Smooth muscle cell (in vitro differentiated cells): ENCODE measurements around the gene ESYT3. TPM values are rescaled to one million over a fixed set of nuclear protein-coding genes. Genes with fewer than 3 reads are reported as not detected.

Experiments used
- DNase-seq: peaks from one replicate; lab custom pipeline; 2025; ENCODE audit not compliant: unreplicated experiment; lab: John Stamatoyannopoulos, UW
- H2AFZ ChIP-seq: fragments of 200-600 bp; sonication (generic); 2 replicates; pipeline ENCODE4 v1.6.0; 2016; ENCODE audit warnings: antibody characterized with exemption, low read depth, mild to moderate bottlenecking
- H3F3A ChIP-seq: fragments of 200-600 bp; sonication (generic); 2 replicates; pipeline ENCODE4 v1.6.0; 2017; ENCODE audit warnings: antibody characterized with exemption, low read depth
- H3K27ac ChIP-seq: fragments of 200-600 bp; sonication (generic); 2 replicates; pipeline ENCODE4 v1.5.1; 2016; ENCODE audit warnings: low read depth, mild to moderate bottlenecking
- H3K27me3 ChIP-seq: fragments of 200-600 bp; sonication (generic); 2 replicates; pipeline ENCODE4 v1.6.1; 2016; ENCODE audit warnings: low read depth, mild to moderate bottlenecking
- H3K36me3 ChIP-seq: fragments of 200-600 bp; sonication (generic); 2 replicates; pipeline ENCODE4 v1.5.1; 2016; ENCODE audit warnings: low read depth
- H3K4me1 ChIP-seq: fragments of 200-600 bp; sonication (generic); 2 replicates; pipeline ENCODE4 v1.5.1; 2016; ENCODE audit warnings: low read depth
- H3K4me2 ChIP-seq: fragments of 200-600 bp; sonication (generic); 2 replicates; pipeline ENCODE4 v1.6.0; 2016; ENCODE audit warnings: mild to moderate bottlenecking
- H3K4me3 ChIP-seq: fragments of 200-600 bp; sonication (generic); 2 replicates; pipeline ENCODE4 v1.5.1; 2016; ENCODE audit warnings: mild to moderate bottlenecking
- H3K79me2 ChIP-seq: fragments of 200-600 bp; sonication (generic); 2 replicates; pipeline ENCODE4 v1.6.0; 2016; ENCODE audit warnings: low read depth, mild to moderate bottlenecking
- H3K9ac ChIP-seq: fragments of 200-600 bp; sonication (generic); 2 replicates; pipeline ENCODE4 v1.6.0; 2016; ENCODE audit warnings: low read depth
- H3K9me3 ChIP-seq: fragments of 200-600 bp; sonication (generic); replicated peaks from 2 replicates; pipeline ENCODE4 v1.5.1; 2016; ENCODE audit warnings: low read depth
- H4K20me1 ChIP-seq: fragments of 200-600 bp; sonication (generic); 2 replicates; pipeline ENCODE4 v1.6.0; 2016; ENCODE audit warnings: low read depth
- CTCF ChIP-seq: fragments of 200-600 bp; sonication (generic); IDR thresholded peaks from 2 replicates; pipeline ENCODE4 v1.5.1; 2017; ENCODE audit warnings: borderline replicate concordance, mild to moderate bottlenecking, antibody characterized with exemption; ENCODE audit not compliant: insufficient read depth, poor library complexity, severe bottlenecking
- WGBS: methylation state at CpG from one replicate; pipeline ENCODE4 v1.1.7; 2016; ENCODE audit warnings: low lambda C conversion rate; 5-methylcytosine and 5-hydroxymethylcytosine counted together
- polyA plus RNA-seq: library from polyadenylated mRNA; unstranded; fragments of >200 nt; fragmentation: Nextera tagmentation; extraction: Ambion mirVana; gene quantifications from 2 replicates; pipeline ENCODE4 v1.2.1, GENCODE V29; 2016
- total RNA-seq: library from RNA; depleted of rRNA; stranded (reverse); fragments of >200 nt; gene quantifications from 2 replicates; pipeline ENCODE4 v1.2.3, GENCODE V29; 2014

Gene ESYT3
- total and polyA plus RNA-seq, 2 experiments from 2014 or later: 1.2 to 5.5 TPM

- Histone ChIP-seq H3K79me2 (no peaks in the 10 kb centered on the region), H3K27ac (no peak overlapping the region), H3K4me1 (no peaks in the 10 kb centered on the region), H2AFZ (no peak overlapping the region), H3F3A (no peaks in the 10 kb centered on the region), H3K4me3 (no peak overlapping the region), H3K4me2 (no peak overlapping the region), H3K36me3 (no peaks in the 10 kb centered on the region), H3K9ac (no peak overlapping the region), H3K9me3 (no peaks in the 10 kb centered on the region), H3K27me3 (no peaks in the 10 kb centered on the region), H4K20me1 (no peaks in the 10 kb centered on the region)
- no peak for DNase-seq
- 98% methylated on average over 3 of the region's 3 CpGs for WGBS
- no peak for TF ChIP-seq CTCF
These were observed 31.0 kb downstream of the ESYT3 start for GRCh38 chr3:138465451-138465850.

DNA sequence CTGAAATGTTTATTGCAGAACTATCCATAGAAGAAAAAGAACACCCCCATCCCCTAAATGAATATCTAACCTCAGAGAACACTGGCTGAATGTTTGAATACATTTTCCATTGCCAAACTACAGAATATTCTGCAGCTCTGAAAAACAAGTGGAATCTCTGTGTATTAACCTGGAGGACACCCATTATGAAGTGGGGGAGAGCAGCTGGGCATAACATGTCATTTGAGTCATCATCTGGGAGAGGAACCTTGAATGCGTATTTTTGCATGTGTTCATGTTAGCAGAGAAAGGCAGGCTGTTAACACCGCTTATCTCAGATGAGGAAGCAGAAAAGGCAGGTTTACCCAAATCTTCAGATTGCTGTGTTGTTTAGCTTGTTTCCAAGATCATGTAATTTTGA, 31.5 kb downstream of the ESYT3 start:
- Histone ChIP-seq H2AFZ (no peak overlapping the region), H4K20me1 (no peaks in the 10 kb centered on the region), H3K9ac (no peak overlapping the region), H3K4me1 (no peaks in the 10 kb centered on the region), H3K27me3 (no peaks in the 10 kb centered on the region), H3K36me3 (no peaks in the 10 kb centered on the region), H3K4me2 (no peak overlapping the region), H3K9me3 (no peaks in the 10 kb centered on the region), H3K27ac (no peak overlapping the region), H3K79me2 (no peaks in the 10 kb centered on the region), H3F3A (no peaks in the 10 kb centered on the region), H3K4me3 (no peak overlapping the region)
- WGBS: 73% methylated on average over 2 of the region's 2 CpGs
- DNase-seq: no peak
- no peak for TF ChIP-seq CTCF

DNA sequence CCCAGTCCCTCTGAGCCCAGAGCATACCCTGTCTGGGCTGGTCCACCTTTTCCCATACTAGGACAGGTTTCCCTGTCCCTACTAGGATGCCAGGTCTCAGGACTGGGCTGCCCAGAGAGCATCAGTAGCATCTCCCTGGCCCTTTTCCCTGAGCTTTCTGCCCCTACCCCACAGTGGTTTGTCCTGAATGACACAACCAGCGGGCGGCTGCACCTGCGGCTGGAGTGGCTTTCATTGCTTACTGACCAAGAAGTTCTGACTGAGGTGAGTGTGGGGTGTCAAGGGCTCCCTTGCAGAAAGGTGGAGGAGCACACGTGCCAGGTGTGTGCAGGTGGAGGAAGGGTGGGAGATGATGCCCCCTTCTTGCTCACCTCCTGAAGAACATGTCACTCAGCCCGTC, 33.5 kb downstream of the ESYT3 start:
- WGBS: 97% methylated on average over 5 of the region's 5 CpGs
- no peak overlapping the region for H3K27ac ChIP-seq

More for the DNA sequence above, 33.5 kb downstream of the ESYT3 start:
- no peaks in the 10 kb centered on the region for H3K9me3 ChIP-seq
- no peaks in the 10 kb centered on the region for H3F3A ChIP-seq
- no peak overlapping the region for H3K4me3 ChIP-seq
- H3K27me3 ChIP-seq: no peaks in the 10 kb centered on the region
- H3K79me2 ChIP-seq: no peaks in the 10 kb centered on the region
- no peak overlapping the region for H3K9ac ChIP-seq
- no peaks in the 10 kb centered on the region for H3K4me1 ChIP-seq
- no peaks in the 10 kb centered on the region for H4K20me1 ChIP-seq
- H2AFZ ChIP-seq: no peak overlapping the region
- no peaks in the 10 kb centered on the region for H3K36me3 ChIP-seq
- no peak for DNase-seq
- TF ChIP-seq CTCF: no peak
- H3K4me2 ChIP-seq: no peak overlapping the region
